T-helper 17 cell (primary cell): ENCODE results near the gene LMO3. TPM values are rescaled to one million over a fixed set of nuclear protein-coding genes. Genes with fewer than 3 reads are reported as not detected.

Experiments
- ATAC-seq: fragments of 150-1000 bp; cut with Tn5 transposase; 2 replicates; pipeline ENCODE4 v1.10.0; 2021; ENCODE audit warnings: mild to moderate bottlenecking, moderate library complexity
- DNase-seq, 3 donors: peaks; one replicate each; pipeline versions ENCODE4 v3.0.0 to v3.0.0-alpha.2; 2020 to 2021
- H3K9me3 ChIP-seq: one replicate; pipeline ENCODE4 v1.7.0; 2013; ENCODE audit warnings: low read length, mild to moderate bottlenecking; ENCODE audit not compliant: control insufficient read depth, poor library complexity, severe bottlenecking
- H3K27ac Mint-ChIP-seq: one replicate; pipeline ENCODE4 v1.8.0; 2022; ENCODE audit warnings: mild to moderate bottlenecking, moderate library complexity, mixed read lengths
- H3K27me3 Mint-ChIP-seq: one replicate; pipeline ENCODE4 v1.8.0; 2022; ENCODE audit warnings: mixed read lengths
- H3K36me3 Mint-ChIP-seq: one replicate; pipeline ENCODE4 v1.8.0; 2022; ENCODE audit warnings: low read depth, mixed read lengths
- H3K4me1 Mint-ChIP-seq: one replicate; pipeline ENCODE4 v1.8.0; 2022; ENCODE audit warnings: mild to moderate bottlenecking, mixed read lengths
- H3K4me3 Mint-ChIP-seq: one replicate; pipeline ENCODE4 v1.8.0; 2022; ENCODE audit warnings: mild to moderate bottlenecking, moderate library complexity, mixed read lengths
- total RNA-seq, 4 donors: library from RNA in 2 of 4; stranded (reverse) in 2 of 4; gene quantifications; one replicate each; pipeline ENCODE4 v1.2.3 and lab custom pipeline; 2022 to 2026

The LMO3 gene
- total RNA-seq, 2 donors from 2014 or later, result not detected

DNA sequence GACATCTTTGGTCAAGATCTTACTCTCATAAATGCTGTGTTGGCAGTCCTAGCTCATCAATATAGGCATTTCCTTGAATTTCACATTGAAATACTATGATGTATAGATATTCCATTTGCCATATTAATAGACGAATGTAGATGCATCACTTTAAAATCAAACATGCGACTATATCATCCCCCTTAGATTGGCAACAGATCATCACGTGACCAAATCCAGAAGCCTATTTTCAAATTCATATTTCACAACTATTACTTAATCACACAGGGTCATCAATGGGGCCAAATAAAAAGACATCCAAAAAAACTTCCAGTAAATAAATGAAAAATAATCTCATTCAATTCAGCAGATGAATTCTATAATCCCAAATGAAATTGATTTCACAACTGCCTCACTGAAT, 15.3 kb downstream of the LMO3 start:
- H3K4me1 Mint-ChIP-seq, result no peaks in the 10 kb centered on the region
- no peaks in the 10 kb centered on the region for H3K9me3 ChIP-seq
- H3K27ac Mint-ChIP-seq, result no peak overlapping the region
- H3K4me3 Mint-ChIP-seq, result no peak overlapping the region
- DNase-seq (no peak), ATAC-seq (no peak)
- no peaks in the 10 kb centered on the region for H3K36me3 Mint-ChIP-seq
- no peaks in the 10 kb centered on the region for H3K27me3 Mint-ChIP-seq

DNA sequence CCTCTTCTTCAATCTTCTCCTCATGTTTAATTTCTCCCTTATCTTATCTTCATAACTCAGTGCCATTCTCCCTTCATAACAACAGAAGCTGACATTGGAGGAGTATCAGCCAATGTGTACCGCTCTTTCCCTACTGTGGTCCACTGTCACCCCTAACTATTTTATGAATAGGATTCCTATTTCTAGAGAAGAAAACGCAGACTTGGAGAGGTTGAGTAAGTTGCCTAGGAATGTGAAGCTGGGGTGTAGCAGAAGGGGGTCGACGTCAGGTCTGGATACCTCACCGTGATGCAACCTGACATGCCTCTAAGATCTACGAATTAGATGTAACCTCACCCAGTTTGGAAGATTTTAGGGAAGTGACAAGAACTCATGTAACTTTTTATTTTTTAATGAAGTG, 17.1 kb downstream of the LMO3 start:
- DNase-seq, result no peak
- H3K27ac Mint-ChIP-seq, result no peak overlapping the region

DNA sequence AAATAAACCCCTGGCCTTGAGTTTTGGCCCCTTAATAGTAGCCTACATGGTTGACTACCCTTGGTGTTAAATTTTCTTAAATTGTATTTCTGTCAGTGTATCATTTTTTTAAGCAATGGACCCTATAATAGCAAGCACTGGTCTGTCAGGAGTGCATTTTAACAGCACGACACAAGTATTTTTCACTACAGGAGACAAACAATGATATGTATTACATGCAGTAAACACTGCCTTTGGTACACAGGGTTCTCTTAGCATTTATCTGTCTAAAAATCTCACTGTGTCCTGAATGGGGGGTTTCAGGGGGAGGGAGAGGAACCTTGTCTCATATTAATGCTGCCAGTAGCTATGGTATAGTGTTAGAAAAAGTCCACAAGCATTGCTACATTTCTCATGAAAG, 18.4 kb downstream of the LMO3 start:
- ATAC-seq (no peak), DNase-seq (no peak)
- Mint-ChIP-seq H3K36me3 (no peaks in the 10 kb centered on the region), H3K4me3 (no peak overlapping the region), H3K27ac (no peak overlapping the region), H3K4me1 (no peaks in the 10 kb centered on the region), H3K27me3 (no peaks in the 10 kb centered on the region)
- H3K9me3 ChIP-seq, result no peaks in the 10 kb centered on the region

More for the DNA sequence above, 17.1 kb downstream of the LMO3 start:
- no peaks in the 10 kb centered on the region for H3K9me3 ChIP-seq
- H3K4me3 Mint-ChIP-seq, result no peak overlapping the region
- no peaks in the 10 kb centered on the region for H3K27me3 Mint-ChIP-seq
- no peaks in the 10 kb centered on the region for H3K4me1 Mint-ChIP-seq
- no peaks in the 10 kb centered on the region for H3K36me3 Mint-ChIP-seq
- no peak for ATAC-seq

DNA sequence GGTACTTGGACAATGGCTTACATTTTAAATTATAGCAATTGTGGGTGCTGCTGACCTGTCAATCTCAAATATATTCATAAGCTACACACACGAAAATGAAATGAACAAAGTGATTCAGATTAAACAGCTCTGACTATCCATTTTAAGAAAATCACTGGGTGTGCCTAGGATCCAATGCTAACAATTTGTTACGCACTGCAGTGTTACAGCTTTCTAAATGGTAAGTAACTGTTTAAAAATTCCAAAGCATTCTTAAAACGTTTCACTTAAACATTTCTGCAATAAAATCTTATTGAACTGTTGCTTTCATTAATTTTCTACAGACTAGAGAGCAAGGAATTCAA, 18.9 kb downstream of the LMO3 start:
- DNase-seq (no peak), ATAC-seq (no peak)
- no peaks in the 10 kb centered on the region for H3K9me3 ChIP-seq
- no peaks in the 10 kb centered on the region for H3K27me3 Mint-ChIP-seq
- H3K36me3 Mint-ChIP-seq, result no peaks in the 10 kb centered on the region
- H3K4me3 Mint-ChIP-seq, result no peak overlapping the region
- H3K4me1 Mint-ChIP-seq, result no peaks in the 10 kb centered on the region
- no peak overlapping the region for H3K27ac Mint-ChIP-seq

DNA sequence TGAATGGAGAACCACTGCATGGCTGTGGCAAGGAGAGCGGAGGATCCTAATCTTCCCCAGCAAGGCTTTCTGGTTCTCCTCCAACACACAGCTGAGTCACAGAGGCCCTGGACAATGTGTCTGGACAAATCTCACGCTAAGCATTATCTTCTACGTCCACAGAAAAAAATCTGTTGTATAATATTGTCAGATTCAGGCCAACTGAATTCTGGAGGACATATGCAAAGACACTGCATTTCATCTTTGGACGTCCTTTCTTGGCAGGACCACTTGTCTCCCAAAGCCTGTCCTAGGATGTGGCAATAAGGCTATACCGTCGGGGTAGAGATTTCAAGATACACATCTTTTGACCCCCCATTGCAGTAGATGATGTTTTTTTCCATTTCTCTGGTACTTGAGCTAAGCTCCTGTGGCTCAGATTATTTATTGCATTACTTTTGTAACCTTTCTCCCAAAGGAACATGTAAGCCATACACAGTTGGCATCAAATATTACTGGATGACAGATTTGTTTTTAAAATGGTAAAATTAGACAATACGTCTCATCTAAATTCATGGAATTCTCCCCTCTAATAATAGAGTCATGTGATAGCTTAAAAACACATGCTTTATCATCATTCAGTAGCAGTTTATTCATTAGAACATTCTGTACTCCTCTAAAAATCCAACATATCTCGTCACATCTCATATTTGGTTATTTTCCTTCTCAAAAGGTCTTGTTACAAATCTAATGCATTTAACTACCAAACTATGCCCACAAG, 19.4 kb downstream of the LMO3 start:
- Mint-ChIP-seq H3K36me3 (no peaks in the 10 kb centered on the region), H3K4me3 (no peak overlapping the region), H3K27me3 (no peaks in the 10 kb centered on the region), H3K4me1 (no peaks in the 10 kb centered on the region), H3K27ac (no peak overlapping the region)
- no peak for ATAC-seq
- H3K9me3 ChIP-seq, result no peaks in the 10 kb centered on the region
- no peak for DNase-seq

DNA sequence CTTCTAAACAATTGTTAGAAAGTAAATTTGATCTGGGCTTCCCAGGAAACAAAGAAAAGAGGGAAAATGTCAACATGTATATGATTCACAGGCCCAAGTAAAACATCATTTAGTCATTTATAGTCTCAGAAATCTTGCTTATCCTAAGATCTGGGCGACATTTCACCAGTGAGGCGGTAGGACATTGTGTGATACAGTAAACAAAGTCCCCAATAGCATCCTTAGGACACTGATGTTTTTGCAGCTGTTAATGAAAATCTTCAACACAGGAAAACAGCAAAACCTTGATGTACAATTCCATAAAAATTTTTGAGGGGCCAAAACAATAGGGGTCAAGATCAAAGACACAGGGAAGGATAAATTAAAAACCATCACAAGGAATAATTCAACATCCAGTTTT, 20.2 kb downstream of the LMO3 start:
- DNase-seq, result no peak
- Mint-ChIP-seq H3K4me3 (no peak overlapping the region), H3K27ac (no peak overlapping the region), H3K4me1 (no peaks in the 10 kb centered on the region), H3K36me3 (no peaks in the 10 kb centered on the region), H3K27me3 (no peaks in the 10 kb centered on the region)
- no peaks in the 10 kb centered on the region for H3K9me3 ChIP-seq
- ATAC-seq, result no peak

DNA sequence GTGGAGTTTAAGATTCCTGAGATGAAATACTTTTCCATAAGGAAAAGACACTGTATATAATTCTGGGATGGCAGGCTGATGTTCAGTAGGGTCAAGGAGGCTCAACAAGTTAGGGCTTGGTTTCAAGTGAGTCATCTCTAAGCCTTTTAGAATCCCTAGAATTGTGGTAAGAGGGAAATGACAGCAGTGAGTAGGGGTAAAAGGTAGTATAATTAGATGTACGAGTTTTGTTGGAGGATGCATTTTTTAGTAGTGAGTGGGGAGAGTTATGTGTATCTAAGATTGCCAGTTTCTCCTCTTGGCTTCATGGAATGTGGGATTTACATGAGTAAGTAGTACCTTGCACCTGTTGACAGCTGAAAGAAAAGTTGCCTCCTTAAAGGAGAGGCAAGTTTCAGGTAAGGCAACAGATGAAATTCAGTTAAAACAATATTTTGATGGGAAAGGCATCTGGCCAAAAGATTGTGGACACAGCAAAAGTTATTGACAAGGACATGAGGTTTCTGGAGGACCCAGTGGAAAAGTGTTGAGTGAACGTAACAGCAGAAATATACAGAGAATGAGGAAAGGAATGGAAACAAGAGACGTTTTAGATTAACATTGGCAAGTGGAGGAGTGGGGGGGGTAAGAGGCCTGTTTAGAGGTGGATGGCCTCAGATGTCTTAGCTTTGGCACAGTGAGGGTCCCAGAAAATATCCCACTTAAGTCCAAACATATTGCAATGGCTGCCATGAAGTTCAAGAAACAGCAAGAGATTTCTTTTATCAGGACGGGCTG, 21.8 kb downstream of the LMO3 start:
- H3K4me3 Mint-ChIP-seq, result no peak overlapping the region
- no peak overlapping the region for H3K27ac Mint-ChIP-seq
- no peaks in the 10 kb centered on the region for H3K36me3 Mint-ChIP-seq
- H3K4me1 Mint-ChIP-seq, result no peaks in the 10 kb centered on the region
- H3K9me3 ChIP-seq, result no peaks in the 10 kb centered on the region
- H3K27me3 Mint-ChIP-seq, result no peaks in the 10 kb centered on the region
- DNase-seq (no peak), ATAC-seq (no peak)

DNA sequence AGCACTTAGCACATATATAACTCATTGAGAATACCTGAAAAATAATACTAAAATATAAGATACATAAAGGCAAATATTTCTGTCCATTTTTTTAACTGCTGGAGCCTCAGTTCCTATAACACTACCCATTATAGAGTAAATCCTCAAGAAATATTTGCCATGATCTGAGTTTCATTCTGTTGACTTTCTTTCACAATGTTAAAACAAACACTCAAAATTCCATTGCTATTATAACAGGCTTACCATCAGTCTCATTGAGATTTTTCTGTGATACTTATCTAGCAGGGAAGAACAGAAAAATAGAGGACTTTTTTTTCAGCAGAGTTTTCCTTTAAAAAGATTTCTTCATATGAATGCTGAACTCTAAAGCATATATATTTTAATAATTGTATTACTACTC, 24.5 kb downstream of the LMO3 start:
- ATAC-seq, result no peak
- no peak overlapping the region for H3K27ac Mint-ChIP-seq

DNA sequence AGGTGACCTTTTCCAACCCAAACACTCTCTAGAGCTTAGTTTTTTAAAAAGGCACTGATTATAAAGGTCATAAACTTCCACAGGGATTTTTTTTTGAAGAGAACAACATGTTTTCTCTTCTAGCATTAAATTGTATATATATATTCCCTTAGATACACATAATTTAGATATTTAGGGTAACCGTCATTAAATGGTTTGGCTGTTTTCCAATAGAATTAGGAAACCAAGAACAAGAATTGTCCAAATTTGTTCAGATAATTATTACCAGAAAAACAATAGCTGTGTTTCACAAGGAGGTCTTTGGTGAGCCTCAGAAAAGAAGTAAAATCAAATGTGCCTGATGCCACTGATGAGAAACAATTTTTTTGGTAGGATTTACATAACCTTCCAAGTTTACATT, 26.9 kb downstream of the LMO3 start:
- Mint-ChIP-seq H3K27me3 (no peaks in the 10 kb centered on the region), H3K4me1 (no peaks in the 10 kb centered on the region), H3K27ac (no peak overlapping the region), H3K36me3 (no peaks in the 10 kb centered on the region), H3K4me3 (no peak overlapping the region)
- ATAC-seq, result no peak
- no peaks in the 10 kb centered on the region for H3K9me3 ChIP-seq
- DNase-seq, result no peak

More for the DNA sequence above, 24.5 kb downstream of the LMO3 start:
- Mint-ChIP-seq H3K4me3 (no peak overlapping the region), H3K36me3 (no peaks in the 10 kb centered on the region), H3K27me3 (no peaks in the 10 kb centered on the region), H3K4me1 (no peaks in the 10 kb centered on the region)
- DNase-seq, result no peak
- H3K9me3 ChIP-seq, result no peaks in the 10 kb centered on the region

DNA sequence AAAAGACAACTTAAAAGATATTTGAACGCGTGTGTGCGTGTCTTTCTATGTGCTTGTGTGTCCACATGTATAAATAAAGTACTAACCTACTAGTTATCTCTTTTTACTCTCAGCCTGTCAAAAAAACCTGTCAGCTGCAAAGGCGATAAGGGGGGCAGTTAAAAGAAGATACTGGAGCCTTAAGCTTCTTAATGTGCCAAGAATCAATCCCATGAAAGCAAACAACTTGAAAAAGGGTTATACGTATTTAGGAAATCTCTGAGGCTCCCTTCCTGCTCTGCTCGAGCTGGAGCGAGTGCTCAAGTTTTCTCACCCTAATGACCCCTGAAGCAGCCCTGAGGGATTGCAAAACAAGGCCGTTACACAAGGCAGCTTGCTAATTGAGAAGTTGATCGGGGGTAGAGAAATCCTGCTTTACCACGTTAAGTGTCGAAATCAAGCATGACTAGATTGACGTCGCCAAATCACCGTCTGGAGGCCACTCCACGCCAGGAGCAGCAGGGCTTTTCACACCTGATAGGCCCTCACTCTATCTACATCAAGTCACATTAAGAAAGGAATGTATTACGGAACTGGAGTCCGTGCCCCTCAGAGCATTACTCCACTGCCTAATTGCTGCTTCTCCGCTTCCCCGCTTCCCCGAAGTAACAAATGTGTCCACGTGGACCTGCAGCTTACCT, 32.4 kb downstream of the LMO3 start:
- Mint-ChIP-seq H3K4me3 (no peak overlapping the region), H3K4me1 (no peaks in the 10 kb centered on the region), H3K36me3 (no peaks in the 10 kb centered on the region), H3K27me3 (no peaks in the 10 kb centered on the region), H3K27ac (no peak overlapping the region)
- ATAC-seq (no peak), DNase-seq (no peak)
- no peaks in the 10 kb centered on the region for H3K9me3 ChIP-seq

DNA sequence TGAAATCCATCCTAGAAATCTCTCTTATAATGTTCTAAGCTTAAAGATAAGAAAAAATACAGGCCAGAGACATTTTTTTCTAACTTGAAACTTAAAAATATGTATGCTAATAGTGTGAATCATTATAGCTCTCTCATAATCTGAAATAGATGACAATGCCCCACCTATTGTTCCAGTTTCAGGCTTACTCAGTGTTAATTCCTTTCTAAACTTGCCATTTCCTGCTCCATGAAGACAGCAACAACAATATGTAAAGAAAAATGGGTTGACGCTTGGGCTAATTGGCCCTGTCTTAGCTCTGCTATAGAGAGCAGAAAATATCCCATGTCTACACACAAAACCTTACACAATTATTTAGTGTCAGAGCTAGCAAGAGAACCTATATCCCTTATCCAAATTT, 37.1 kb downstream of the LMO3 start:
- DNase-seq (no peak), ATAC-seq (no peak)
- Mint-ChIP-seq H3K27me3 (no peaks in the 10 kb centered on the region), H3K27ac (no peak overlapping the region), H3K36me3 (no peaks in the 10 kb centered on the region), H3K4me3 (no peak overlapping the region), H3K4me1 (no peaks in the 10 kb centered on the region)
- no peaks in the 10 kb centered on the region for H3K9me3 ChIP-seq

DNA sequence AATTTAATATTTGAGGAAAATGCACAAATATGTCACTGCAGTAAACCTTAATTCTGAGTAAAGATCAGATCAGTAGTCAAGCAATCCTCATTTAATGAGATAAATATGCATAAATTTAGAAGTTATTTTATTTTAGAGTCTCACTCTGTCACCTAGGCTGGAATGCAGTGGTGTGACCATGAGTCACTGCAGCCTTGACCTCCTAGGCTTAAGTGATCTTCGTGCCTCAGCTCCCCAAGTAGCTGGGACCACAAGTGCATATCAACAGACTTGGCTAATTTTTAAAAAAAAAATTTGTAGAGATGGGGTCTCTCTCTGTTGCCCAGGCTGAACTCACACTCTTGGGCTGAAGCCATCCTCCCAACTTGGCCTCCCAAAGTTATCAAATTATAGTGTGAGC, 41.3 kb downstream of the LMO3 start:
- no peak for ATAC-seq
- no peaks in the 10 kb centered on the region for H3K27me3 Mint-ChIP-seq
- H3K27ac Mint-ChIP-seq, result no peak overlapping the region
- no peaks in the 10 kb centered on the region for H3K4me1 Mint-ChIP-seq
- no peaks in the 10 kb centered on the region for H3K36me3 Mint-ChIP-seq
- no peaks in the 10 kb centered on the region for H3K9me3 ChIP-seq
- no peak for DNase-seq
- H3K4me3 Mint-ChIP-seq, result no peak overlapping the region

DNA sequence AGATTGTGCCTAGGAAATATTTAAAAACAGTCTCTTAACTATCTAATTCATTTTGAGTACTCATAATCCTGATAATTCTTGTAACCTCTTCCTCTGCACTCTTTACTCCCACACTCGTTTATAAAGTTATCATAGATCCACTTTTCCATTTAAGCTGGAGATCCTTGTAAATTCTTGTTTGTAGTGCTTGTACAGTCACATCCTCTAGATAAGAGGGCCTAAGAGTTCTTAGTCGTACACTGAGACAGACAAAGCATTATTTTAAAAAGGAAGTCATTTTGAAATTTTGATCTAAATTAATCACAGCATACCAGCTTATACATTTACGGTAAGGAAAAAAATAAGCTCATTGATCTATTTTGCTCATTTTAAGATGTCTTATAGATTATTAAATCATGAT, 42.5 kb downstream of the LMO3 start:
- Mint-ChIP-seq H3K4me3 (no peak overlapping the region), H3K4me1 (no peaks in the 10 kb centered on the region), H3K27me3 (no peaks in the 10 kb centered on the region), H3K36me3 (no peaks in the 10 kb centered on the region), H3K27ac (no peak overlapping the region)
- H3K9me3 ChIP-seq, result no peaks in the 10 kb centered on the region
- ATAC-seq, result no peak
- no peak for DNase-seq
